ENCODE measurements around the gene ZNF415.
"Not testable (repeated sequence)": the region's sequence is repeated elsewhere in the genome, so short reads cannot be mapped to it uniquely, and the experiment has no call there.

- TF ChIP-seq POLR2AphosphoS5, CTCF (IDR thresholded peaks at IDR 0.05): not testable (repeated sequence)
Observed at GRCh38 chr19:53096579-53096978, 36.1 kb downstream of the ZNF415 start.

Data from esophagus muscularis mucosa (tissue), 3 donors.